Measurements from ENCODE around the gene TEPSIN.

The TEPSIN gene

DNA sequence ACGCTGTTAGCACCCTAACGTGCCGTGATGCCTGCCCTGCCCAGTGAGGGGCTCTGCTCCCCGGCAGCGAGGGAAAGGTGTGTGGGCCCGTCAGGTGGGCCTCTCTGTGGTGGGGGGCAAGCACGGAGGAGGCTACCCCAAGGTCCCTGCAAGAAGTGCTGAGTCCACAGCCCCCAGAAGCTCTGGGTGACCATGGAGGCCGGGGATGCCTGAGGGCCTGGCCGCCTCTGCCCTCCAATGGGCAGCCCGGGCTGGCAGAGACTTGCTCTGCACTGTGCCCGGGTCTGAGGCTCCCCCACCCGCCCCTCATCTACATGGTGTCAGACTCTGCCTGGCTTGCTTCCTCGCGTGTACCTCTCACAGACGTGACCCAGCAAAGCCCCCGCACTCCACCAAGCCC, 44.0 kb upstream of the TEPSIN start:
- no peak overlapping the region for H3K27ac ChIP-seq
- TF ChIP-seq, protein P1, sequence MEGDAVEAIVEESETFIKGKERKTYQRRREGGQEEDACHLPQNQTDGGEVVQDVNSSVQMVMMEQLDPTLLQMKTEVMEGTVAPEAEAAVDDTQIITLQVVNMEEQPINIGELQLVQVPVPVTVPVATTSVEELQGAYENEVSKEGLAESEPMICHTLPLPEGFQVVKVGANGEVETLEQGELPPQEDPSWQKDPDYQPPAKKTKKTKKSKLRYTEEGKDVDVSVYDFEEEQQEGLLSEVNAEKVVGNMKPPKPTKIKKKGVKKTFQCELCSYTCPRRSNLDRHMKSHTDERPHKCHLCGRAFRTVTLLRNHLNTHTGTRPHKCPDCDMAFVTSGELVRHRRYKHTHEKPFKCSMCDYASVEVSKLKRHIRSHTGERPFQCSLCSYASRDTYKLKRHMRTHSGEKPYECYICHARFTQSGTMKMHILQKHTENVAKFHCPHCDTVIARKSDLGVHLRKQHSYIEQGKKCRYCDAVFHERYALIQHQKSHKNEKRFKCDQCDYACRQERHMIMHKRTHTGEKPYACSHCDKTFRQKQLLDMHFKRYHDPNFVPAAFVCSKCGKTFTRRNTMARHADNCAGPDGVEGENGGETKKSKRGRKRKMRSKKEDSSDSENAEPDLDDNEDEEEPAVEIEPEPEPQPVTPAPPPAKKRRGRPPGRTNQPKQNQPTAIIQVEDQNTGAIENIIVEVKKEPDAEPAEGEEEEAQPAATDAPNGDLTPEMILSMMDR (IDR thresholded peaks at IDR 0.05) = no peak
- no peak for TF ChIP-seq ZFX (IDR thresholded peaks at IDR 0.05; ENCODE audit: borderline replicate concordance)

DNA sequence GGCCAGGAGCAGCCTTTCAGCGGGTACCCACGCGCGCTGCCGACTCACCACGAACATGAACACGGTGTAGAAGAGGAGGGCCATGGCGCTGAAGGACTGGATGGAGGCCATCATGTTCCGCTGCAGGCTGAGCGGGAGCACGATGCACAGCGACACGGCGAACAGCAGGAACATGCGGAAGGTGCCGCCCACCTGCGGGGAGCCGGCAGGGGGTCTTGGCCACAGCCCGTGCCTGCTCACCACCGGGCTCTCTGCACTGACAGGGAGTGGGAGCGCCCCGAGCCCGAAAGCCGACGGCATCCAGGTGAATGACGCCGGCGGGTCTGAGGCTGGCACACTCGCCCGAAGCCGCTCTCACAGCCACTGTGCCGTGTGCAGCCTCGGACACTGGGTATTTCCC, 43.3 kb upstream of the TEPSIN start:
- TF ChIP-seq, protein P1 (IDR thresholded peaks at IDR 0.05) = no peak
- TF ChIP-seq ZFX (IDR thresholded peaks at IDR 0.05; ENCODE audit: borderline replicate concordance) = no peak

DNA sequence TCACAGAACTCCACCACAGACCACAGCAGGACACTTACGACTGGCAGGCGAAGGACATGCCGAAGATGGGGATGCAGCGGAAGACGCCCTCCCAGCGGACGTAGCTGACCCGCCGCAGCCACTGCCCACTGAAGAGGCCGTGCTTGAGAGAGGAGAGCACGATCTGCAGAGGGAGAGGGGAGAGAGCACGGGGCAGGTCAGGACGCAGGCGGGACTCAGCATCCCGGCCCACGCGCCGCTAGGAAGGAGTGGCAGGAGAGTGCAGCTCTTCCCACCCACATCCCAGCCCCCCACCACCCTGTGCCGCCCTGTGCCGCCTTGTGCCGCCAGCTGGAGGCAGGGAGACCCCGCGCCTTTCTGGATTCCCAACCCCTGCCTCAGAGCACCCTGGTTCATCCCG, 41.7 kb upstream of the TEPSIN start:
- no peak for TF ChIP-seq ZFX (IDR thresholded peaks at IDR 0.05; ENCODE audit: borderline replicate concordance)
- TF ChIP-seq, protein P1 (IDR thresholded peaks at IDR 0.05) = no peak
- H3K27ac ChIP-seq = no peak overlapping the region

More for the DNA sequence above, 43.3 kb upstream of the TEPSIN start:
- no peak overlapping the region for H3K27ac ChIP-seq

DNA sequence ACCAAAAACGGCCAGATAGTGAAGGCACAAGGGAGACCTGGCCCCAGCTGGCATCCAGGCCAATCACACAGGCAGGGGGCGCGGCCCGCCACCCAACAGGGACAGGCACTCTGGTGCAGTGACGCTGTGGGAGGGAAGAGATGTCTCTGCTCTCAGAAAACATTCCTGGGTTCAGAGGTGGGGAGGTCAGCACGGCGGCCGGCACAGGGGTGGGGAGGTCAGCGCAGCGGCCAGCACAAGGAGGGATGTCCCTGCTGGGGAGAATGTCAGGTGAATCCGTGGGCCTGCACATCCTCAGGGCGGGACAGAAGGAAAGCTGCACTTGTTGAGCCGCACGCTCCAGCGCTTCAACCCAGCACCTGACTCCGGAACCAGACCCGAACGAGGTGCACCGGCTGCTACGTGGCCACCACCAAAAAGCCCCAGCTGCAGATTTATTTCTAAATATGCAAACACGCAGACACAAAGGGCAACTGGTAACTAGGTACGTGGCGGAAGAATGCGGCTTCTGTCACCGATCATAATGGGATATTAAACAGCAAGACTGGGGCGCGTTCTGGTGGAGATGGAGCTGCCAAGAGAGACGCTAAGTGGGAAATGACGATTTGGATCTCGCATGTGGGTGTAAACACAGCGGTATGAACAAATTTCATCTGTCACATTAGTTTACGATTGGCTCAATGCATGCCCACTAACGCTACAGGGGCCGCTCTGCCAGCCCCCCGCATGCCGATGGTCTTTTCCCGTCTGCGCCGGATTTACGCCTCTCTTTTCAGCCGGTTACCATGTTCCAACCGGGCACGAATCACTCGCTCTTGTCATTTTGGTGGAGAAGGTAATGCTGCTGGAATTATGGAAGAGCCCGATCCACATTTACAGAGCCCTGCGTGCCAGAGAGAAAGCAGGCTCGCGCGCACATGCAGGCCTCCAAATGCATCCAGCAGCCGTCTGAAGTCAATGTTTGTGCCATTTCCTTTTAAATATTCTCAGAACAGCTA, 40.7 kb upstream of the TEPSIN start:
- TF ChIP-seq, protein P1 (IDR thresholded peaks at IDR 0.05) = no peak
- no peak for TF ChIP-seq ZFX (IDR thresholded peaks at IDR 0.05; ENCODE audit: borderline replicate concordance)
- no peak overlapping the region for H3K27ac ChIP-seq

DNA sequence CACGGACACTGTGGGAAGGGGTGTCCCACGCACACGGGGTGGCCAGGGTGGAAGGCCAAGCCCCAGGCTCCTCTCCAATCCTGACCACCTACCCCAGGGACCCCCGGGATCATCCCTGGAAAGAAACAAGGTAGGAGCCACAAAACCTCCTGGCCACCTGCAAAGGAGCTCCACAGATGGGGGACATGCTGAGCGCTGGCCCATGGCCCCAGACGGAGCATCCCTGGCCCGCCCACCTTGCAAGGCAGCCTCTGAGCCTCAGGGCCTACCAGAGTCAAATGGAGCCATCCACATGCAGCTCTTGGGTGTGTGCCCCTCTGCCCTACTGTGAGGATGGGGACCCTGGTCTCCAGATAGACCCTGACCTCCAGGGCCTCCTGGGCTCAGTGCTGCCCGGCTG, 40.0 kb upstream of the TEPSIN start:
- no peak for TF ChIP-seq ZFX (IDR thresholded peaks at IDR 0.05; ENCODE audit: borderline replicate concordance)
- TF ChIP-seq, protein P1 (IDR thresholded peaks at IDR 0.05) = no peak
- H3K27ac ChIP-seq = no peak overlapping the region

DNA sequence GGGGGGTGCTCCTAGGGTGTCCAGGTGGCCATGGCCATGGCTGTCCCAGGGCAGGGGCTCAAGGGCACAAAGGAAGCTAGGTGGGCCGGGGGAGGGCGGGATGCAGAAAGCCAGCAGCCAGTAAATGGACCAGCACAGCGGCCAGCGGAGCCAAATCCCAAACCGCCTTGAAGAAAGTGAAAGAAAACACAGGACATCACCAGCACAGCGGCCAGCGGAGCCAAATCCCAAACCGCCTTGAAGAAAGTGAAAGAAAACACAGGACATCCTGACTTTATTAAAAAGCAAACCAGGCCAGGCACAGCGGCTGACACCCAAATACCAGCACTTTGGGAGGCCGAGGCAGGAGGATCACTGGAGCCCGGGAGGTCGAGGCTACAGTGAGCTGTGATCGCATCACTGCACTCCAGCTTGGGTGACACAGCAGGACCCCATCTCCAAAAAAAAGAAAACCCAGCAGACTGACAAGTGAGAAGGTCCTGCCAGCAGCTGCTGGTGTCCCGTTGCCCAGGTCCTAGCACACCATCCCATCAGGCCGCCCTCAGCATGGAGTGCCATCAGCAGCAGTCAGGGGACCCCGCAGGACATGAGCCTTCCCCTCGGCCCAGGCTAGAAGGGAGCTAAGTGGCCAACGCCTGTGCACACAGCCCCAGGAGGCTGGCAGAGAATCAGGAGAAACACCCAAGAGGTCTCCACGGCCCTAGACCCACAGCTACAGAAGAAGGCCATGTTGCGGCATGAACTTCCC, 39.3 kb upstream of the TEPSIN start:
- H3K27ac ChIP-seq = no peak overlapping the region
- TF ChIP-seq, protein P1 (IDR thresholded peaks at IDR 0.05) = no peak
- no peak for TF ChIP-seq ZFX (IDR thresholded peaks at IDR 0.05; ENCODE audit: borderline replicate concordance)
